ENCODE data around the gene LBH.

Gene LBH

DNA sequence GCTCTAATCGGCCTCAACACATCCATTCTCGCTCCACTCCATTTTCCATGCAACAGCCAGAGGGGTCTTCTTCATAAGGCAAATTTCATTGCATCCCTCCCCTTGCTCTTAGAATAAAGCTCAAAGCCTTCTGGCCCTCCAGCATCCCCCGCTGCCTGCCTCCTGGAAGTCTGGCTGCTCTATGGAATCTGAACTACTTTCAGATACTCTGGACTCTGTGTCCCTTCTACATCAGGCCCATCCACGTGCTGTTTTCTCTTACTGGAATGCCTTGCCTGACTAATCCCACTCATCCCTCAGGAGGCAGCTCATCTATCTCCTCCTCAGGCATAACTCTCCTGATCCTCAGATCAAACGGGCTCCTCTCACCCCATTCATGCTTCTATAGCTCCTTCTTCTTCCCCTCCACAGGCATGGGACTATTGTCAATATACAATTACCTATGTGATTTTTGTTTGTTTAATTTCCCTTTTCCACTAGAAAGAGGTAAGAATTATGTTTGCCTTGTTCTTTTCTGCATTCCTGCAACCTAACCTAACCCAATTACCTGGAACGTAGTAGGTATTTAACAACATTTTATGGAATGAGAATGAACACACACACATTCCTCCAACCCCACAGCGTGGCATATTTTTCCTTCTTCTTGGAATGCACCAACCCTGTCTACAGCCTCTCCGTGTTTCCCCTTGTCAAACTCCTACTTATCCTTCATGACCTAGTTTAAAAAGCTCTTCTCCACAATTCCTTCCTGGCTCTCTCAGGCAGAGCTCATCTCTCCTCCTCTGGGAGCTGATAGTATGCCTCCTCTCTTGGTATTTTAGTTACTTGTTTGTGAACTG is 49.5 kb downstream of the LBH start:
- H3K4me1 ChIP-seq (ENCODE audit: control extremely low read depth in 1 of 4, control insufficient read depth in 4 of 4, insufficient read depth in 4 of 4, low read length in 3 of 4), result no peaks in the 10 kb centered on the region
- ChIA-PET POLR2A (interaction anchor here (0.6 kb wide), 1 partner anchor 9 kb away, joined by 6 read pairs; no protein-coding TSS in a partner anchor), CTCF (interaction anchor here (0.7 to 1.4 kb wide), 6 partner anchors 9 to 43 kb away, joined by 3 to 4 read pairs (median 4); no protein-coding TSS in a partner anchor)
- no peak overlapping the region for H3K4me3 ChIP-seq (ENCODE audit: control insufficient read depth in 1 of 7, extremely low read depth in 1 of 7, insufficient read depth in 4 of 7, low read depth in 2 of 7, low read length in 6 of 7)
- H3K27ac ChIP-seq (ENCODE audit: insufficient read depth in 1 of 2, low read depth in 1 of 2, low read length in 2 of 2, poor library complexity in 1 of 2, severe bottlenecking in 2 of 2), result no peak overlapping the region
- no peaks in the 10 kb centered on the region for H3K27me3 ChIP-seq (replicated peaks in 2 of 5; ENCODE audit: control insufficient read depth in 4 of 5, insufficient read depth in 5 of 5, low read length in 4 of 5)
- no peaks in the 10 kb centered on the region for H3K36me3 ChIP-seq (ENCODE audit: control insufficient read depth in 4 of 4, insufficient read depth in 4 of 4, low read length in 3 of 4)
- no peak for DNase-seq
- WGBS (ENCODE audit: insufficient coverage), result 97% methylated on average over 6 of the region's 8 CpGs
- H3K9me3 ChIP-seq (ENCODE audit: control extremely low read depth in 1 of 5, control insufficient read depth in 4 of 5, insufficient read depth in 2 of 5, low read depth in 1 of 5, low read length in 4 of 5), result no peaks in the 10 kb centered on the region

DNA sequence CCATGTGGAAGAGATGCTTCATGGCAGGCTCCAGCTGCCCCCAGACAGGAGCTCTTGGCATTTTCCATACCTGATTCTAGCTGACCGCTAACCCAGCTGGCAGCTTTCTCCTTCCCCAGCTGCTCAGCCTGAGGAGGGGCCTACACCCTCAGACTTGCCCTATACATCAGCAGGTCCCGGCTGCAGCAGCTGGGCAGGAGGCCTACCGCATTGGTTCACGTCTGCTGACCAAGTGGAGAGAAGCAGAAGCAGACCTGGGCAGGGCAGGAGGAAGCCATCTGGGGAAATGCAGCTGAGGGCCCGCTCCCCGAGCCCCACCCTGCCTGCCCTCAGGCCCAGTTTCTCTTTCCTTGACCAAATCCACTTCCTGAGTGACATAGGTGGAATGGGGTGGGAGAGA is 50.7 kb downstream of the LBH start:
- ChIA-PET POLR2A (interaction anchor here (0.6 kb wide), 1 partner anchor 11 kb away, joined by 3 read pairs; no protein-coding TSS in a partner anchor), CTCF (interaction anchor here (1.0 to 1.4 kb wide), 3 partner anchors 9 to 39 kb away, joined by 4 read pairs; no protein-coding TSS in a partner anchor)
- Histone ChIP-seq H3K27me3 (replicated peaks in 2 of 5; ENCODE audit: control insufficient read depth in 4 of 5, insufficient read depth in 5 of 5, low read length in 4 of 5) (no peaks in the 10 kb centered on the region), H3K27ac (ENCODE audit: insufficient read depth in 1 of 2, low read depth in 1 of 2, low read length in 2 of 2, poor library complexity in 1 of 2, severe bottlenecking in 2 of 2) (no peak overlapping the region), H3K4me1 (ENCODE audit: control extremely low read depth in 1 of 4, control insufficient read depth in 4 of 4, insufficient read depth in 4 of 4, low read length in 3 of 4) (peaks cover 3 to 5% (median 3%) of the 10 kb centered on the region in 4 experiments), H3K4me3 (ENCODE audit: control insufficient read depth in 1 of 7, extremely low read depth in 1 of 7, insufficient read depth in 4 of 7, low read depth in 2 of 7, low read length in 6 of 7) (no peak overlapping the region), H3K36me3 (ENCODE audit: control insufficient read depth in 4 of 4, insufficient read depth in 4 of 4, low read length in 3 of 4) (no peaks in the 10 kb centered on the region), H3K9me3 (ENCODE audit: control extremely low read depth in 1 of 5, control insufficient read depth in 4 of 5, insufficient read depth in 2 of 5, low read depth in 1 of 5, low read length in 4 of 5) (no peaks in the 10 kb centered on the region)
- DNase-seq, result peak in 1 of 3 donors; percentile 21
- 97% methylated on average over 5 of the region's 6 CpGs for WGBS (ENCODE audit: insufficient coverage)

DNA sequence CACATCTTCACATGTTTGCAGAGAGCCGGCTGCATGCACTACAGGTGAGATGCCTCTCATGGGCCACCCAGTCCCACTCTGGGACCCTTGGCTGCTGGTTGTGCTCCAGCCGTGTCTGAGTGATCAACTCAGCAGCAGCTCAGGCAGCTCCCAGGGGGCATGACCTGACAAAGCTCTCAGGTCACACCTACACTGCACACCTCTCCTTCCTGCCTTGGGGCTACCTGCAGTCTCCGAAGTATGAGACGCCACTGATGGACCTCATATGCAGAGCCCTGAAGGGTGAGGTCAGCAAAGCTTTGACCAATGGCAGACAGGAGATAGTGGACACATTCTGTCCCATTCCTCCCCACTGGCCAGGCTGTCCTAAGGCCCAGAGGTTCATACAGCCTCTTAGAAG is 51.4 kb downstream of the LBH start:
- no peak for DNase-seq
- H3K36me3 ChIP-seq (ENCODE audit: control insufficient read depth in 4 of 4, insufficient read depth in 4 of 4, low read length in 3 of 4), result no peaks in the 10 kb centered on the region
- H3K4me3 ChIP-seq (ENCODE audit: control insufficient read depth in 1 of 7, extremely low read depth in 1 of 7, insufficient read depth in 4 of 7, low read depth in 2 of 7, low read length in 6 of 7), result no peak overlapping the region
- H3K9me3 ChIP-seq (ENCODE audit: control extremely low read depth in 1 of 5, control insufficient read depth in 4 of 5, insufficient read depth in 2 of 5, low read depth in 1 of 5, low read length in 4 of 5), result no peaks in the 10 kb centered on the region
- ChIA-PET CTCF (interaction anchor here (1.4 kb wide), 1 partner anchor 8 kb away, joined by 4 read pairs; no protein-coding TSS in a partner anchor), POLR2A (interaction anchor here (0.6 kb wide), 1 partner anchor 12 kb away, joined by 3 read pairs; no protein-coding TSS in a partner anchor)
- 100% methylated on average over 4 of the region's 4 CpGs for WGBS (ENCODE audit: insufficient coverage)
- no peak overlapping the region for H3K27ac ChIP-seq (ENCODE audit: insufficient read depth in 1 of 2, low read depth in 1 of 2, low read length in 2 of 2, poor library complexity in 1 of 2, severe bottlenecking in 2 of 2)
- peaks cover 8 to 11% (median 10%) of the 10 kb centered on the region in 4 experiments for H3K4me1 ChIP-seq (ENCODE audit: control extremely low read depth in 1 of 4, control insufficient read depth in 4 of 4, insufficient read depth in 4 of 4, low read length in 3 of 4)
- H3K27me3 ChIP-seq (replicated peaks in 2 of 5; ENCODE audit: control insufficient read depth in 4 of 5, insufficient read depth in 5 of 5, low read length in 4 of 5), result no peaks in the 10 kb centered on the region

DNA sequence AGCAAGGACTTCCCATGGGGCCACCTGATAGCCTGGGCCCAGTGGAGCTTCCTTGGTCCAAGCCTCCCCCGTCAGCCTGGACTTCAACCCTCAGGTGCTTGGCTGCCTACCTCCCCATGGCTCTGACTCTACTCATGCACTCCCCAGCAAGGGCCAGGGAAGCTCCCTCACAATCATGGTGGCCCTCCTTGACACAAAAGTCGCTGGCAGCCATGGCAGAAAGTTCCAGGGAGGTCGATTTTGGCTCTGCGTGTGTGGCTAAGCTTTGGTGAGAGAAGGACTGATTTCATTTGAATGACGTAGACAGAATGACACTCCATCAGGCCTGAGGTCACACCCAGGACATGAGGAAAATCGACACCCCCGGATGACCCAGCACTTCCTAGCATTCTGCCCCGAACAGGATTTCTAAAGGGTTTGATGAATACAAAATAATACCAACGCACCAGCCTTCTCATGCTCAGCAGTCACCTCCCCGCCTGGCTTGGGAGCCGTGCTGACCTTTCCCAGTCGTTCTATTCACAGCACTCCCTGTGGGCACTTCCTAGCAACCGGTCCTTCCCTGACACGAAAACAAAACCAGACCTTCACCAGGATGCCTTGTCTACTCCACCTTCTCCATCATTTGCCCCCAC is 52.7 kb downstream of the LBH start:
- ChIA-PET CTCF (interaction anchor here (0.8 kb wide), 2 partner anchors 12 to 45 kb away, joined by 3 to 4 read pairs; no protein-coding TSS in a partner anchor), POLR2A (no interaction called here)
- 93% methylated on average over 12 of the region's 14 CpGs for WGBS (ENCODE audit: insufficient coverage)
- no peaks in the 10 kb centered on the region for H3K36me3 ChIP-seq (ENCODE audit: control insufficient read depth in 4 of 4, insufficient read depth in 4 of 4, low read length in 3 of 4)
- H3K27ac ChIP-seq (ENCODE audit: insufficient read depth in 1 of 2, low read depth in 1 of 2, low read length in 2 of 2, poor library complexity in 1 of 2, severe bottlenecking in 2 of 2), result no peak overlapping the region
- no peaks in the 10 kb centered on the region for H3K27me3 ChIP-seq (replicated peaks in 2 of 5; ENCODE audit: control insufficient read depth in 4 of 5, insufficient read depth in 5 of 5, low read length in 4 of 5)
- H3K4me1 ChIP-seq (ENCODE audit: control extremely low read depth in 1 of 4, control insufficient read depth in 4 of 4, insufficient read depth in 4 of 4, low read length in 3 of 4), result peaks cover 10 to 19% (median 16%) of the 10 kb centered on the region in 4 experiments
- H3K9me3 ChIP-seq (ENCODE audit: control extremely low read depth in 1 of 5, control insufficient read depth in 4 of 5, insufficient read depth in 2 of 5, low read depth in 1 of 5, low read length in 4 of 5), result no peaks in the 10 kb centered on the region
- no peak for DNase-seq
- no peak overlapping the region for H3K4me3 ChIP-seq (ENCODE audit: control insufficient read depth in 1 of 7, extremely low read depth in 1 of 7, insufficient read depth in 4 of 7, low read depth in 2 of 7, low read length in 6 of 7)

DNA sequence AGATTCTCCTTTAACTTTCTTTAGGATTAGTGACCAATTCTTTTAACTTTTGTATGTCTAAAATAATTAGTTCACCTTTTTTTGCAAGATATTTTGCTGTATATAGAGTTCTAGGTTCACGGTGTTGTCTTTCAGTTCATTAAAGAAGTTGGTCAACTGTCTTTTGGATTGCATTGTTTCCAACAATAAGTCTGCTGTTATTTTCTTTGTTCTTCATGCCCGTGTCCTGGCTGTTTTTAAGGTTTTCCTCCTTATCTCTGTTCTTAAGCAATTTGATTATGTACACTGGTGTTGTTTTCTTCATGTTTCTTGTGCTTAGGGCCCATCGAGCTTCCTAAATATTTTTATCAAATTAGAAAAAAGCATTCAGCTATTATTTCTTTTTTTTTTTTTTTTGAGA is 54.4 kb downstream of the LBH start:
- POLR2A ChIA-PET, result interaction anchor here (0.6 kb wide), 1 partner anchor 18 kb away, joined by 5 read pairs; no protein-coding TSS in a partner anchor
- Histone ChIP-seq H3K36me3 (ENCODE audit: control insufficient read depth in 4 of 4, insufficient read depth in 4 of 4, low read length in 3 of 4) (no peaks in the 10 kb centered on the region), H3K4me1 (ENCODE audit: control extremely low read depth in 1 of 4, control insufficient read depth in 4 of 4, insufficient read depth in 4 of 4, low read length in 3 of 4) (peaks cover 16 to 27% (median 22%) of the 10 kb centered on the region in 4 experiments), H3K4me3 (ENCODE audit: control insufficient read depth in 1 of 7, extremely low read depth in 1 of 7, insufficient read depth in 4 of 7, low read depth in 2 of 7, low read length in 6 of 7) (no peak overlapping the region), H3K27ac (ENCODE audit: insufficient read depth in 1 of 2, low read depth in 1 of 2, low read length in 2 of 2, poor library complexity in 1 of 2, severe bottlenecking in 2 of 2) (no peak overlapping the region), H3K9me3 (ENCODE audit: control extremely low read depth in 1 of 5, control insufficient read depth in 4 of 5, insufficient read depth in 2 of 5, low read depth in 1 of 5, low read length in 4 of 5) (no peaks in the 10 kb centered on the region), H3K27me3 (replicated peaks in 2 of 5; ENCODE audit: control insufficient read depth in 4 of 5, insufficient read depth in 5 of 5, low read length in 4 of 5) (no peaks in the 10 kb centered on the region)
- no peak for DNase-seq
- CTCF ChIA-PET, result interaction anchor here (2.0 kb wide), 1 partner anchor 18 kb away, joined by 8 read pairs; no protein-coding TSS in a partner anchor
- WGBS (ENCODE audit: insufficient coverage), result no CpG with 5 or more reads among the region's 3 CpGs

DNA sequence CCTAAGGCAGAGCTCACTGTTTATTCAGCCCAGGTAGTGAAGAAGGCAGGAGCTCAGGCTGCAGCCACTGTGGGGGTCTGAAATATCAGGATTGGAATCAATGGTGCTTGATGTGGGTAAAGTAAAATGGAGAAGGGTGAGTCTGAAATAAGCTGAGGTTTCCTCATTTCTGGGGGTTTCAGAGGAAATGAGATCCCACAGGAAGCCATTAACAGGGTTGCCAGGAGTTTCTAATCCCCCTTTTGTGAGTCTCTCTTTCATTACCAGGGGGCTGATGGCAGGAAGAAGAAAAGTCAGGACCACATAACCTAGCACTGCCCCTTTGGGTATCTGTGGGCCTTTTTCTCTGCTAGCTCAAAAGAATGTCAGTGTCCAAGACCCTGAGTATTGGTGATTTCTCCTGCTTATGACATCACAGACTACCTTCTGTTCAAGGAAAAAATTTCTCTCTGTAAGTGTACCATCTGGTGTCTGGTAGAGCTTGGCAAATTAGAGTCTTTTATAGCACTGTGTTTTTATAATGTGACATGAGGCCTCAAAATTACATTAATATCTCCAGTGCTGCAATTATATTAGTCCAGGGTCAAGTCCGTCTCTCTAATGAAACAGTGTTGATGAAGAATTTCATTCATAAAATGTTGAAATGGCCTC is 56.0 kb downstream of the LBH start:
- peak in 1 of 3 donors; percentile 14 for DNase-seq
- Histone ChIP-seq H3K4me1 (ENCODE audit: control extremely low read depth in 1 of 4, control insufficient read depth in 4 of 4, insufficient read depth in 4 of 4, low read length in 3 of 4) (peaks cover 19 to 31% (median 23%) of the 10 kb centered on the region in 4 experiments), H3K9me3 (ENCODE audit: control extremely low read depth in 1 of 5, control insufficient read depth in 4 of 5, insufficient read depth in 2 of 5, low read depth in 1 of 5, low read length in 4 of 5) (no peaks in the 10 kb centered on the region), H3K27ac (ENCODE audit: insufficient read depth in 1 of 2, low read depth in 1 of 2, low read length in 2 of 2, poor library complexity in 1 of 2, severe bottlenecking in 2 of 2) (no peak overlapping the region), H3K27me3 (replicated peaks in 2 of 5; ENCODE audit: control insufficient read depth in 4 of 5, insufficient read depth in 5 of 5, low read length in 4 of 5) (no peaks in the 10 kb centered on the region), H3K4me3 (ENCODE audit: control insufficient read depth in 1 of 7, extremely low read depth in 1 of 7, insufficient read depth in 4 of 7, low read depth in 2 of 7, low read length in 6 of 7) (no peak overlapping the region), H3K36me3 (ENCODE audit: control insufficient read depth in 4 of 4, insufficient read depth in 4 of 4, low read length in 3 of 4) (no peaks in the 10 kb centered on the region)
- CTCF ChIA-PET, result interaction anchor here (2.0 kb wide), 1 partner anchor 20 kb away, joined by 8 read pairs; no protein-coding TSS in a partner anchor
- POLR2A ChIA-PET, result interaction anchor here (1.4 kb wide), 1 partner anchor 9 kb away, joined by 3 read pairs; no protein-coding TSS in a partner anchor
- no CpG with 5 or more reads among the region's 1 CpG for WGBS (ENCODE audit: insufficient coverage)
